Vagina (tissue), 2 donors: ENCODE results near the gene INPP4B. TPM values are rescaled to one million over a fixed set of nuclear protein-coding genes. Genes with fewer than 3 reads are reported as not detected.

Experiments used
- DNase-seq, 2 donors: peaks; one replicate each; pipeline ENCODE4 v3.0.0-alpha.2; 2017; ENCODE audit errors: extremely low spot score in 2 of 2
- H3K27ac ChIP-seq: fragments of 200-600 bp; sonication (generic); one replicate; pipeline ENCODE4 v1.5.1; 2019
- H3K27me3 ChIP-seq: fragments of 200-600 bp; sonication (generic); one replicate; pipeline ENCODE4 v1.5.1; 2019
- H3K36me3 ChIP-seq, 2 donors: fragments of 200-600 bp; sonication (generic); one replicate each; pipeline ENCODE4 v1.5.1; 2017 to 2019
- H3K4me1 ChIP-seq: fragments of 200-600 bp; sonication (generic); one replicate; pipeline ENCODE4 v1.5.1; 2019
- H3K4me3 ChIP-seq, 2 donors: fragments of 200-600 bp; sonication (generic); 1 replicate in 1 of 2; 2 replicates in 1 of 2; pipeline ENCODE4 v1.5.1; 2016 to 2019
- H3K9me3 ChIP-seq: fragments of 200-600 bp; sonication (generic); one replicate; pipeline ENCODE4 v1.5.1; 2019
- POLR2A ChIP-seq, 2 donors: fragments of 450-650 bp; IDR thresholded peaks; one replicate each; pipeline ENCODE4 v1.6.1; 2017; ENCODE audit warnings: antibody characterized with exemption in 2 of 2, mild to moderate bottlenecking in 2 of 2, moderate library complexity in 2 of 2
- POLR2AphosphoS5 ChIP-seq, 2 donors: sonication (generic); formaldehyde crosslinking; IDR thresholded peaks; one replicate each; pipeline ENCODE4 v1.9.0; 2017; ENCODE audit warnings: antibody characterized with exemption in 2 of 2, mild to moderate bottlenecking in 2 of 2, low read depth in 1 of 2; ENCODE audit not compliant: insufficient read depth in 1 of 2
- intact Hi-C: fragments of 100-400 bp; cut with DNase I; formaldehyde crosslinking; loops from one replicate; pipeline ENCODE4 v1.15.1; 2023
- total RNA-seq: library from RNA; depleted of rRNA; stranded (reverse); fragments of >200 nt; gene quantifications from one replicate; pipeline ENCODE4 v1.2.3, GENCODE V29; 2016
- TF ChIP-seq, protein P1 (sequence below), 3 experiments: fragments of 450-650 bp in 2 of 3; fragments of 200-600 bp in 1 of 3; sonication (generic) in 1 of 3; IDR thresholded peaks; one replicate each; pipeline ENCODE4 v1.5.1; 2017 to 2019; ENCODE audit warnings: antibody characterized with exemption in 3 of 3, mild to moderate bottlenecking in 2 of 3, moderate library complexity in 2 of 3

INPP4B gene
- total RNA-seq, 1 donor from 2014 or later = 21.1 TPM

GRCh38 chr4:142547974-142548373, 298.1 kb downstream of the INPP4B start:
- intact Hi-C loops = no loop called here
- H3K9me3 ChIP-seq = no peaks in the 10 kb centered on the region
- H3K4me3 ChIP-seq = no peak overlapping the region
- no peaks in the 10 kb centered on the region for H3K4me1 ChIP-seq
- no peak for DNase-seq
- H3K36me3 ChIP-seq = no peaks in the 10 kb centered on the region
- no peak overlapping the region for H3K27ac ChIP-seq
- TF ChIP-seq POLR2AphosphoS5 (IDR thresholded peaks at IDR 0.05; ENCODE audit: insufficient read depth in 1 of 2, low read depth in 1 of 2) = peak in 1 of 2 donors; percentile 7
- TF ChIP-seq, protein P1, sequence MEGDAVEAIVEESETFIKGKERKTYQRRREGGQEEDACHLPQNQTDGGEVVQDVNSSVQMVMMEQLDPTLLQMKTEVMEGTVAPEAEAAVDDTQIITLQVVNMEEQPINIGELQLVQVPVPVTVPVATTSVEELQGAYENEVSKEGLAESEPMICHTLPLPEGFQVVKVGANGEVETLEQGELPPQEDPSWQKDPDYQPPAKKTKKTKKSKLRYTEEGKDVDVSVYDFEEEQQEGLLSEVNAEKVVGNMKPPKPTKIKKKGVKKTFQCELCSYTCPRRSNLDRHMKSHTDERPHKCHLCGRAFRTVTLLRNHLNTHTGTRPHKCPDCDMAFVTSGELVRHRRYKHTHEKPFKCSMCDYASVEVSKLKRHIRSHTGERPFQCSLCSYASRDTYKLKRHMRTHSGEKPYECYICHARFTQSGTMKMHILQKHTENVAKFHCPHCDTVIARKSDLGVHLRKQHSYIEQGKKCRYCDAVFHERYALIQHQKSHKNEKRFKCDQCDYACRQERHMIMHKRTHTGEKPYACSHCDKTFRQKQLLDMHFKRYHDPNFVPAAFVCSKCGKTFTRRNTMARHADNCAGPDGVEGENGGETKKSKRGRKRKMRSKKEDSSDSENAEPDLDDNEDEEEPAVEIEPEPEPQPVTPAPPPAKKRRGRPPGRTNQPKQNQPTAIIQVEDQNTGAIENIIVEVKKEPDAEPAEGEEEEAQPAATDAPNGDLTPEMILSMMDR (IDR thresholded peaks at IDR 0.05) = no peak
- no peak for TF ChIP-seq POLR2A (IDR thresholded peaks at IDR 0.05)
- H3K27me3 ChIP-seq = no peaks in the 10 kb centered on the region

GRCh38 chr4:142544594-142544993, 301.5 kb downstream of the INPP4B start:
- no peaks in the 10 kb centered on the region for H3K36me3 ChIP-seq
- intact Hi-C loops = no loop called here
- no peaks in the 10 kb centered on the region for H3K9me3 ChIP-seq
- TF ChIP-seq POLR2A (IDR thresholded peaks at IDR 0.05) (no peak), POLR2AphosphoS5 (IDR thresholded peaks at IDR 0.05; ENCODE audit: insufficient read depth in 1 of 2, low read depth in 1 of 2) (no peak)
- TF ChIP-seq, protein P1 (IDR thresholded peaks at IDR 0.05) = no peak
- no peak for DNase-seq
- no peaks in the 10 kb centered on the region for H3K27me3 ChIP-seq
- H3K4me1 ChIP-seq = no peaks in the 10 kb centered on the region
- no peak overlapping the region for H3K4me3 ChIP-seq
- H3K27ac ChIP-seq = no peak overlapping the region

GRCh38 chr4:142544039-142544438, 302.1 kb downstream of the INPP4B start:
- intact Hi-C loops = no loop called here

GRCh38 chr4:142540483-142540804, 305.7 kb downstream of the INPP4B start:
- DNase-seq = no peak
- no peak for TF ChIP-seq POLR2AphosphoS5 (IDR thresholded peaks at IDR 0.05; ENCODE audit: insufficient read depth in 1 of 2, low read depth in 1 of 2)
- TF ChIP-seq, protein P1 (IDR thresholded peaks at IDR 0.05) = no peak
- TF ChIP-seq POLR2A (IDR thresholded peaks at IDR 0.05) = no peak
- Histone ChIP-seq H3K4me3 (no peak overlapping the region), H3K36me3 (no peaks in the 10 kb centered on the region), H3K27ac (no peak overlapping the region), H3K9me3 (no peaks in the 10 kb centered on the region), H3K4me1 (no peaks in the 10 kb centered on the region), H3K27me3 (no peaks in the 10 kb centered on the region)
- intact Hi-C loops = no loop called here

More at GRCh38 chr4:142544039-142544438, 302.1 kb downstream of the INPP4B start:
- Histone ChIP-seq H3K4me1 (no peaks in the 10 kb centered on the region), H3K27me3 (no peaks in the 10 kb centered on the region), H3K4me3 (no peak overlapping the region), H3K27ac (no peak overlapping the region), H3K9me3 (no peaks in the 10 kb centered on the region), H3K36me3 (no peaks in the 10 kb centered on the region)
- DNase-seq = no peak
- TF ChIP-seq POLR2A (IDR thresholded peaks at IDR 0.05) (no peak), POLR2AphosphoS5 (IDR thresholded peaks at IDR 0.05; ENCODE audit: insufficient read depth in 1 of 2, low read depth in 1 of 2) (no peak)
- TF ChIP-seq, protein P1 (IDR thresholded peaks at IDR 0.05) = no peak

DNA sequence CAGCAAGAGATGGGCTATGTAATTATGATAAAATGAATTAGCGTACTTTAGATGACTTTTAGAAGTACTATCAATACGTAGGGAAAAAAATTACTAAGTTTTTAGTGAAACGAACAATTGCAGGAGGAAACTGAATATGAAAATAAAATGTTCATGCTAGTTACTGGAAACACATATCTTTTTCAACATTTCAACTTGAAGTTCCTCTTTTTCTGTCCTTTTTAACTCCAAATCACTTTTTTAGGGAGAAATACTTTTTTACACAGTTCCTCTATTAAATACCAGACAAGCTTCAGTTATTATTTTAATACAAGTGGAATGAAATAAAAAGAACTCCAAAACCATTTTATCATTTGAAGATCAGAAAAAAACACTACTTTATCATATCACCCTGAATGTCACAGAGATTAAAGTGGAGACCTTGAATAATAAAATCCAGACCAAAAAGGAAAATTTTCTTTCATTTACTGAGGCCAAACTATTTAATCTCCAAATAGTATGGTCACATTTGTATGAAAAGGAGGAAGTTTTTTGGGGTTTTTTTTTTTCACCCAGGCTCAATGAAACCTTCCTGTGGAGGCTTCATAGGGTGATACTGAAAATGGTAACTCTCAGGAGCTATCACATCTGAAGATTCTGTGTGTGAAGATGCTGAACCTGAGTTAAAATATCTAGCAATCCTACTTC, 306.2 kb downstream of the INPP4B start:
- H3K36me3 ChIP-seq = no peaks in the 10 kb centered on the region
- H3K4me3 ChIP-seq = no peak overlapping the region
- TF ChIP-seq POLR2AphosphoS5 (IDR thresholded peaks at IDR 0.05; ENCODE audit: insufficient read depth in 1 of 2, low read depth in 1 of 2) (no peak), POLR2A (IDR thresholded peaks at IDR 0.05) (no peak)
- TF ChIP-seq, protein P1 (IDR thresholded peaks at IDR 0.05) = no peak
- no peaks in the 10 kb centered on the region for H3K9me3 ChIP-seq
- no peaks in the 10 kb centered on the region for H3K4me1 ChIP-seq
- DNase-seq = no peak
- intact Hi-C loops = no loop called here
- H3K27ac ChIP-seq = no peak overlapping the region
- H3K27me3 ChIP-seq = no peaks in the 10 kb centered on the region
